Type B pancreatic cell (in vitro differentiated cells): ENCODE results near the gene RPL12. TPM values are rescaled to one million over a fixed set of nuclear protein-coding genes. Genes with fewer than 3 reads are reported as not detected.
A peak's percentile ranks its signal among the peaks of the same experiment; 100 is the strongest.
"Not testable (repeated sequence)": the region's sequence is repeated elsewhere in the genome, so short reads cannot be mapped to it uniquely, and the experiment has no call there.

Experiments
- DNase-seq: peaks from one replicate; pipeline ENCODE4 v3.0.0; 2021; ENCODE audit warnings: mixed read lengths; ENCODE audit not compliant: unreplicated experiment; ENCODE audit errors: extremely low spot score
- H3K27ac Mint-ChIP-seq: 2 replicates; pipeline ENCODE4 v1.8.0; 2021; ENCODE audit warnings: mild to moderate bottlenecking, mixed read lengths
- H3K27me3 Mint-ChIP-seq: 2 replicates; pipeline ENCODE4 v1.8.0; 2021; ENCODE audit warnings: mixed read lengths
- H3K36me3 Mint-ChIP-seq: 2 replicates; pipeline ENCODE4 v1.8.0; 2021; ENCODE audit warnings: mixed read lengths
- H3K4me1 Mint-ChIP-seq: one replicate; pipeline ENCODE4 v1.8.0; 2021; ENCODE audit warnings: mixed read lengths; ENCODE audit not compliant: unreplicated experiment
- H3K4me3 Mint-ChIP-seq: 2 replicates; pipeline ENCODE4 v1.8.0; 2021; ENCODE audit warnings: mild to moderate bottlenecking, mixed read lengths
- H3K9me3 Mint-ChIP-seq: 2 replicates; pipeline ENCODE4 v1.8.0; 2021; ENCODE audit warnings: mixed read lengths
- CTCF ChIP-seq: fragments of 200-600 bp; sonication (generic); conservative IDR thresholded peaks from 2 replicates; pipeline ENCODE4 v1.5.0; 2021; ENCODE audit warnings: antibody characterized with exemption, mild to moderate bottlenecking
- total RNA-seq: library from RNA; stranded (reverse); gene quantifications from 2 replicates; pipeline ENCODE4 v1.2.1, GENCODE V29; 2021; ENCODE audit warnings: low replicate concordance

RPL12 gene
- total RNA-seq, 1 donor from 2014 or later: 1,238 TPM

DNA sequence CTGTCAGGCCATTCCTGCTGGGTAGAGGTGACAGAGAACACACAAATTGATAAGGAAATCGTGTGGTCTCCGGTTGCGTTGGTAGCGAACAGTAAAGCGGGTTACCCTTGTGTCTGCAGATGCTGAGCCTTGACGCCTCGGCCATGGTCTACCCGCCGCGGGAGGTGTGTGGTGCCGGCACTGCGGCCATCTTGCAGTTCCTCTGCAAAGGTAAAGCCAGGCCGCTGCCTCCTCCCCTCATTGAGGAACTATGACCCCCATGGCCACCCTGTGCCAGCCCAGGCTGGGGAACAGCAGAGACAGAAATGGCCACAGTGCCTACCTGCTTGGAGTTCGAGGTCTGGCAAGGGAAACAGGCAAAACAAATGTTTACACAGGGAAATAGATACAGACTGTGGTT lies 16.4 kb upstream of the RPL12 start:
- H3K9me3 Mint-ChIP-seq: no peaks in the 10 kb centered on the region
- H3K27ac Mint-ChIP-seq: peak overlapping the region; percentile 63
- H3K27me3 Mint-ChIP-seq: no peaks in the 10 kb centered on the region
- peaks cover 9% of the 10 kb centered on the region for H3K4me1 Mint-ChIP-seq
- DNase-seq: no peak
- peaks cover 10% of the 10 kb centered on the region for H3K36me3 Mint-ChIP-seq
- TF ChIP-seq CTCF: no peak
- no peak overlapping the region for H3K4me3 Mint-ChIP-seq

DNA sequence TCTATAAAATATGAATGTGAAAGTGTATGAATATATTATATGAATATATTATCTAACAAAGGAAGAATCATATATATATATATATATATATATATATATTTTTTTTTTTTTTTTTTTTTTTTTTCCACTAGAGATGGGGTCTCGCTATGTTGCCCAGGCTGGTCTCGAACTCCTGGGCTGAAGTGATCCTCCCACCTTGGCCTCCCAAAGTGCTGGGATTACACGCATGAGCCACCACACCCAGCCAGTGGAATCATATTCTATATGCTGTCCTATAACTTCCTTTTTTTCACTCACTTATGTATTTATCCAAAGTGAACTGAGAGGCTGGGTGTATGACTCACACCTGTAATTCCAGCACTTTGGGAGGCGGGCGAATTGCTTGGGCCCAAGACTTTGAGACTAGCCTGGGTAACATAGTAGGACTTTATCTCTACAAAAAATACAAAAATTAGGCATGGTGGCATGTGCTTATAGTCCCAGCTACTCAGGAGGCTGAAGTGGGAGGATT lies 15.3 kb upstream of the RPL12 start:
- H3K36me3 Mint-ChIP-seq, H3K4me3 Mint-ChIP-seq, H3K27me3 Mint-ChIP-seq, DNase-seq, H3K9me3 Mint-ChIP-seq, H3K4me1 Mint-ChIP-seq, H3K27ac Mint-ChIP-seq: not testable (repeated sequence)

- peaks cover 9% of the 10 kb centered on the region for H3K4me1 Mint-ChIP-seq
- H3K9me3 Mint-ChIP-seq: no peaks in the 10 kb centered on the region
- no peak for TF ChIP-seq CTCF
- peak overlapping the region; percentile 70 for H3K27ac Mint-ChIP-seq
- peaks cover 9% of the 10 kb centered on the region for H3K36me3 Mint-ChIP-seq
- no peak for DNase-seq
- H3K27me3 Mint-ChIP-seq: no peaks in the 10 kb centered on the region
- no peak overlapping the region for H3K4me3 Mint-ChIP-seq
Measured at GRCh38 chr9:127463911-127464310, 12.7 kb upstream of the RPL12 start.

- DNase-seq: no peak
- TF ChIP-seq CTCF: no peak
- peaks cover 9% of the 10 kb centered on the region for H3K4me1 Mint-ChIP-seq
- H3K27ac Mint-ChIP-seq: peak overlapping the region; percentile 70
- H3K27me3 Mint-ChIP-seq: no peaks in the 10 kb centered on the region
- peaks cover 9% of the 10 kb centered on the region for H3K36me3 Mint-ChIP-seq
- no peak overlapping the region for H3K4me3 Mint-ChIP-seq
- H3K9me3 Mint-ChIP-seq: no peaks in the 10 kb centered on the region
Measured at GRCh38 chr9:127463382-127463781, 12.2 kb upstream of the RPL12 start.

DNA sequence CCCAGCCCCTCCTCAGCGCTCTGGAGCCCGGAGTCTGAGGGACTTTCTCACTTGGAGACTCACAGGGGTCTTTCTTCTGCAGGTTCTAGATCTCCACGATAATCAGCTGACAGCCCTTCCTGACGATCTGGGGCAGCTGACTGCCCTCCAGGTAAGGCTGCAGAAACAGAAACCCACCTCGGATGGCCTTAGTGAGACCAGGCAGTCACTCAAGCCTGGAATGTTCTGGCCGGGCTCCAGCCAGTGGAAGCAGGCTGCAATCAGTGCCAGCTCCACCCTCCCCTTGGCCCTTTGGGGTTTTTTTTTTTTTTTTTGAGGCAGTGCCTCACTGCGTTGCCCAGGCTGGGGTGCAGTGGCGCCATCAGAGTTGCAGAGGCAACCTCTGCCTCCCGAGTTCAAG lies 7.7 kb upstream of the RPL12 start:
- no peaks in the 10 kb centered on the region for H3K9me3 Mint-ChIP-seq
- no peaks in the 10 kb centered on the region for H3K27me3 Mint-ChIP-seq
- DNase-seq: no peak
- H3K36me3 Mint-ChIP-seq: peaks cover 7% of the 10 kb centered on the region
- peaks cover 4% of the 10 kb centered on the region for H3K4me1 Mint-ChIP-seq
- no peak overlapping the region for H3K4me3 Mint-ChIP-seq
- TF ChIP-seq CTCF: no peak
- no peak overlapping the region for H3K27ac Mint-ChIP-seq

- DNase-seq: no peak
- no peak overlapping the region for H3K27ac Mint-ChIP-seq
- no peaks in the 10 kb centered on the region for H3K4me1 Mint-ChIP-seq
- H3K4me3 Mint-ChIP-seq: no peak overlapping the region
- peaks cover 7% of the 10 kb centered on the region for H3K36me3 Mint-ChIP-seq
- H3K9me3 Mint-ChIP-seq: no peaks in the 10 kb centered on the region
- no peaks in the 10 kb centered on the region for H3K27me3 Mint-ChIP-seq
- TF ChIP-seq CTCF: no peak
Measured at GRCh38 chr9:127457191-127457878, 6.1 kb upstream of the RPL12 start.
